NCI-H446 (cell line): Measurements from ENCODE around the gene TFEB.
"Not testable (repeated sequence)": the region's sequence is repeated elsewhere in the genome, so short reads cannot be mapped to it uniquely, and the experiment has no call there.

Experiments
- DNase-seq, 2 experiments: peaks; one replicate each; lab custom pipeline; 2025; lab: John Stamatoyannopoulos, UW

TFEB gene

DNA sequence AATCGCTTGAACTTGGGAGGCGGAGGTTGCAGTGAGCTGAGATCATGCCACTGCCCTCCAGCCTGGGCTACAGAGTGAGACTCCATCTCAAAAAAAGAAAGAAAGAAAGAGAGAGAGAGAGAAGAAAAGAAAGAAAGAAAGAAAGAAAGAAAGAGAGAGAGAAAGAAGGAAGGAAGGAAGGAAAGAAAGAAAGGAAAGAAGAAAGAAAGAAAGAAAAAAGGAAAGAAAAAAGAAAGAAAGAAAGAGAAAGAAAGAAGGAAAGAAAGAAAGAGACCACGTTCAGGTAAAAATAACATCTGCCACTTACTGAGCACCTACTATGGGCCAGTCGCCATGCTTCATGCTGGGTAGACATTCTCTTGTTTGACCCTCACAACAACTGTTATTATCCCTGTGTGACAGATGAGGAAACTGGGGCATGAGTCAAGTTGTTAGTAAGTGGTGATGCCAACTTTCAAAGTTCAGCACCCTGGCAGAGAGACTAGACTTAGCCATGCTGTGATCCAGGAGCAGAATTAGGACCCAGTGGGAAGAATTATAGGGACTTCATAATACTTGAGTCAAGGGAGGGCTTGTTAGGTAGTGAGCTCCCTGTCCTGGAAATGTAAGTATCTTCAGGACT lies 30.7 kb upstream of the TFEB start:
- not testable (repeated sequence) for DNase-seq

- DNase-seq: no peak
Measured at GRCh38 chr6:41763470-41763869, 28.1 kb upstream of the TFEB start.

- DNase-seq: no peak
Measured at GRCh38 chr6:41759905-41760579, 24.6 kb upstream of the TFEB start.

GRCh38 chr6:41759106-41759904 lies 23.9 kb upstream of the TFEB start:
- DNase-seq: no peak

GRCh38 chr6:41758641-41759035 lies 23.2 kb upstream of the TFEB start:
- DNase-seq: no peak

DNA sequence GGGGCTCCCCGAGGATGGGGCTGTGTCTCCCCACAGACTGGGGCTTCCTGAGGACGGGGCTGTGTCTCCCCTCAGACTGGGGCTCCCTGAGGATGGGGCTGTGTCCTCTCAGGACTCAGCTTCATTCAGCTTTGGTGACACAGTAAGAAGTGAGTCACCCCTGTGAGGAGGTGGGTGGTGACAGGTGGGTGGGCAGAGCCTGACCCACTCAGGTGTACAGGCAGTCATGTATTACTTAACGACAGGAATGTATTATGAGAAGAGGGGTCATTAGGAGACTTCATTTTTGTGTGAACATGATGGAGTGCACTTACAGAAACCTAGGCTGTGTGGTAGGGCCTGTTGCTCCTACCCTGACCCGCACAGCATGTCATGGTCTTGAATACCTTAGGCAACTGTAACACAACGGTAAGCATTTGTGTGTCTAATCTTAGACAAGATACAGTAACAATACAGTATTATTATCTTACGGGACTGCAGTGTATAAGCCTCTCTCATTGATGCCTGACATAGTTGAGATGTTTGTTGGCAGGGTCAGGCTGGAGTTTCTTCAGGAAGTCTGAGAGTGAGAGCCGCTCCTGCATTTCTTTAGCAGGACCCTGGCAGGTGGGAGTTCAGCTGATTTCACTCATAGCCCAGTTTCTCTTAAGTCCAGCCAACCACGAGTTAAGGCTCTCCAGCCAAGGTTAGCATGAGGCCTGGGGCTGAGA lies 22.7 kb upstream of the TFEB start:
- no peak for DNase-seq

DNA sequence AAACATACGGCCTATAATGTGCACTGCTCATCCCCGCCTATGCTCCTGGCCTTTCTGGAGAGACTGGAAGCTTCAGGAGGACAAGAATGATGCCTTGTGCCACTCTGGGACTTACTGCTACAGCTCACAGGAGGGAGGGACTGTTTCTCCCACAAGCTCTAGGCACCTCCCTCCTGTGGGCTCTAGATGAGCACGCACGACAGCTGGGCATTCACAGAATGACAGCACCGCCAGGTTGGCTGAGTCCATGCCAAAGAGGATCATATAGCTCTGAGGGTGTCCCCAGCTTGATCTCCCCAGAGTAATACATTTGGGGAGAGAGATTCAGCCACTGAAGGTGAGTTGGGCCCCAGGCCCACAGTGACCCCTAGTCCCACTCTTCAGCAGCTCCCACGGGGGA lies 21.9 kb upstream of the TFEB start:
- peak in 1 of 2 experiments; percentile 19 for DNase-seq

DNA sequence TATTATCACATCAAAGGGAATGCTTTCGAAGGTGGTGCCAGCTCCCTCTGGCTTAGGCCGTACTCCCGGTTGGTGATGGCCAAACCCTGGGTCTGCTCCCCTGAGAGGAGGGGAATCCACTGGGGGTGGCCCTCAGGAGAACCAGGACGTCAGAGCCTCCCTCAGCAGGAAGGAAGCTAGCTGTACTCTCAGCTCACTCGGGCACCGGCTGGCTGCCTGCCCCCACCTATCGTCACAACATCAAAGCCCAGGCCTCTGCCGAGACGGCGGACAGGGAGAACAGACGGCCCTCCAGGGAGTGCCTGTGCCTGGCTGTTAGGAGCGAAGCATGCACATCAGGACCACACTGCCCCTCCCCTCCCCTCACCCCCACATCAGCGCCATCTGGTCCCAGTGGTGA lies 20.9 kb upstream of the TFEB start:
- DNase-seq: no peak

DNA sequence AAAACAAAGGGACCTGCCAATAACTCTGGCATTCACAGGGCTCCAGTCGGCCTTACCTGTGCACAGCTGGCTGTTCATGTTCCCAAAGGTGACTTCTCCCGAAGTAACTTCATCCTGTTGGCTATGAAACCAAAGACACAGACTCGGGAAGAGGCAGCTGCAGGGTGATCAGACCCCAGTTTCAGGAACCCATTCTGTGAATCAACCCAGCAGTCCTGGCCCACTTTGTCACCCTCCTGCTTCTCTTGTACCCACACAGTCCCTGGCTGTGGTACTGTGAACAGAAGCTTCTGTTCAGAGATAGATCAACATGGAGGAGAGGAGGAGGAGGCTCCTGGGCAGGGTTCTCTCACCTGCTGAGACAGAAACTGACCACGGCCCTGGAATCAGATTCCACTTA lies 20.5 kb upstream of the TFEB start:
- DNase-seq: no peak

GRCh38 chr6:41750374-41750773 lies 15.0 kb upstream of the TFEB start:
- DNase-seq: no peak

- DNase-seq: no peak
Measured at GRCh38 chr6:41748542-41748941, 13.1 kb upstream of the TFEB start.

- no peak for DNase-seq
Measured at GRCh38 chr6:41748102-41748477, 12.7 kb upstream of the TFEB start.

- no peak for DNase-seq
Measured at GRCh38 chr6:41747256-41748101, 12.1 kb upstream of the TFEB start, which contains the start of gene PGC. Gene PGC, minus strand, starts transcription at chr6:41747397. Its CDS starts 63 bp downstream, at chr6:41747334.

DNA sequence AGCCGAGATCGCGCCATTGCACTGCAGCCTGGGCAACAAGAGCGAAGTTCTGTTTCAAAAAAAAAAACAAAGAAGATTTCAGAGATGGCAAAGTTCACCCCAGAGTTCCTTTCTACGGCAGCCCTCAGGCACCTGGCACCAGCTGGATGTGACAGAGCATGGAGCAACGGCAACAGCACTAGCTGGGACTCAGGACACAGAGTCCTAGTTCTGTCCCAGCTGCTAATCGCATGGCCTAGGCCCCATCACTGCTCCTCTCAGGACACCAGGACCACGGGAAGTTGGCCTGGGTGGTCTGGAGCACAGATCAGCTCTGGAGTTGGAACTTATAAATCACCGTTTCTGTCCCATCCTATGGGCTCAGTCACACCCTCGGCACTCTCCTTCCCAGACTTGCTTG lies 10.7 kb upstream of the TFEB start:
- no peak for DNase-seq

GRCh38 chr6:41744236-41744787 lies 8.9 kb upstream of the TFEB start:
- no peak for DNase-seq

DNA sequence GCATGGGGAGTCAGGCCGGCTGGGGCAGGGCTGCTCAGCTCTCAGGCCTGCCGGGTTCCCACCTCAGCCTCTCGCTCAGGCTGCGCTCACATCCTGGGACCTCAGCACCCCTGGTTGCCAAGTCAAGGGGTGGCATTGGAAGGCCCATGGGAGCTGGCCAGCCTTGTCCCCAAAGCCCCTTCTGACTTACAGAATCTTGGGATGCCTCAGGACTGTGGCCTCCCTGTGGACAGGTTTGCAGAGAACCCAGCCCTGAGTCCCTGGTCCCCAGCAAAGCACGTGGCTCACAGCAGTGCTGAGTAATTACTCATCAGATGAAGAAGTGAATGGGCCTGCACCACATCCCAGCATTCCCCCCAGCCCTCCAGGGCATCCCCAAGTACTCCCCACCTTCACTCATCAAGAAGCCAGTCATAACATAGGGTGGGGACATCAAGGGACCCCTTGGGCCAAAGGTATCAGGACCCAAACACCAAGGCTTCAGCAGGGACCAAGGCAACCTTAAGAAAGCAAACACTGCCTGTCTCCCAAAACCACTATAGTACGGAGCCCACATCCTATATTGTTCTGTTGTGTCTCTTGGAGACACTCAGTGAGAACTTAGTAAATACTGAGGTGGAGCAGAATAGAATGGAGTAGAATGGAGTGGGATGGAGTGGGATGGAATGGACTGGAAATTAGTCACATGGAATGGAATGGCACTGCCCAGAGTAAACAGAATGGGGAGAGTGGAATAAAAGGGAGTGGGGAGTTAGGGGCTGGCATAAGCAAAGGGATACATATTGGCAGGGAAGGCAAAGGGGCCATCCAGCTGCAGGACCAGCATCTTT lies 8.2 kb upstream of the TFEB start:
- DNase-seq: no peak

GRCh38 chr6:41741625-41742490 lies 6.5 kb upstream of the TFEB start:
- no peak for DNase-seq

GRCh38 chr6:41740366-41741162 lies 5.2 kb upstream of the TFEB start:
- no peak for DNase-seq

GRCh38 chr6:41739041-41739440 lies 3.6 kb upstream of the TFEB start:
- no peak for DNase-seq
